ENCODE results near the gene NUAK1. TPM values are rescaled to one million over a fixed set of nuclear protein-coding genes. Genes with fewer than 3 reads are reported as not detected.

Gene NUAK1
- total RNA-seq, 4 donors from 2014 or later, result 7.1 to 19.8 (median 10.7) TPM

GRCh38 chr12:106130474-106131113 lies 8.2 kb downstream of the NUAK1 start:
- intact Hi-C loops (cut with DNase I), result no loop called here
- Histone ChIP-seq H3K4me3 (no peak overlapping the region), H3K27me3 (no peaks in the 10 kb centered on the region), H3K27ac (replicated peaks in 1 of 4) (no peak overlapping the region), H3K9me3 (no peaks in the 10 kb centered on the region), H3K4me1 (peaks cover 56 to 91% (median 68%) of the 10 kb centered on the region in 4 donors), H3K36me3 (no peaks in the 10 kb centered on the region)
- TF ChIP-seq POLR2A (IDR thresholded peaks at IDR 0.05; ENCODE audit: low read depth), result no peak
- TF ChIP-seq CTCF (IDR thresholded peaks at IDR 0.05), result no peak
- TF ChIP-seq POLR2AphosphoS5 (IDR thresholded peaks at IDR 0.05), result no peak
- no peak for TF ChIP-seq EP300 (IDR thresholded peaks at IDR 0.05)
- DNase-seq (ENCODE audit: extremely low spot score), result no peak
- 100% methylated on average over 8 of the region's 8 CpGs for WGBS

- Histone ChIP-seq H3K27me3 (no peaks in the 10 kb centered on the region), H3K9me3 (no peaks in the 10 kb centered on the region), H3K4me3 (no peak overlapping the region), H3K36me3 (no peaks in the 10 kb centered on the region), H3K4me1 (peaks cover 38 to 91% (median 64%) of the 10 kb centered on the region in 4 donors), H3K27ac (replicated peaks in 1 of 4) (peak overlapping the region in 1 of 4 donors; percentile 9)
- DNase-seq (ENCODE audit: extremely low spot score), result no peak
- TF ChIP-seq CTCF (IDR thresholded peaks at IDR 0.05) (no peak), EP300 (IDR thresholded peaks at IDR 0.05) (no peak), POLR2A (IDR thresholded peaks at IDR 0.05; ENCODE audit: low read depth) (no peak), POLR2AphosphoS5 (IDR thresholded peaks at IDR 0.05) (no peak)
- 83% methylated on average over 11 of the region's 11 CpGs for WGBS
- intact Hi-C loops (cut with DNase I), result no loop called here
Observed at GRCh38 chr12:106128585-106129328, 10.0 kb downstream of the NUAK1 start.

- Histone ChIP-seq H3K36me3 (no peaks in the 10 kb centered on the region), H3K4me3 (no peak overlapping the region), H3K27me3 (no peaks in the 10 kb centered on the region), H3K4me1 (peaks cover 29 to 87% (median 59%) of the 10 kb centered on the region in 4 donors), H3K27ac (replicated peaks in 1 of 4) (peak overlapping the region; percentile 17 to 52 (median 26)), H3K9me3 (no peaks in the 10 kb centered on the region)
- intact Hi-C loops (cut with DNase I), result no loop called here
- TF ChIP-seq POLR2A (IDR thresholded peaks at IDR 0.05; ENCODE audit: low read depth), result no peak
- TF ChIP-seq CTCF (IDR thresholded peaks at IDR 0.05), result no peak
- no peak for TF ChIP-seq EP300 (IDR thresholded peaks at IDR 0.05)
- no peak for TF ChIP-seq POLR2AphosphoS5 (IDR thresholded peaks at IDR 0.05)
- 72% methylated on average over 9 of the region's 10 CpGs for WGBS
- DNase-seq (ENCODE audit: extremely low spot score), result no peak
Observed at GRCh38 chr12:106127338-106128126, 11.2 kb downstream of the NUAK1 start.

- WGBS, result 97% methylated on average over 2 of the region's 2 CpGs
- H3K4me1 ChIP-seq, result peaks cover 21 to 87% (median 56%) of the 10 kb centered on the region in 4 donors
- H3K9me3 ChIP-seq, result no peaks in the 10 kb centered on the region
- intact Hi-C loops (cut with DNase I), result no loop called here
- no peaks in the 10 kb centered on the region for H3K27me3 ChIP-seq
- no peak overlapping the region for H3K4me3 ChIP-seq
- no peaks in the 10 kb centered on the region for H3K36me3 ChIP-seq
- peak overlapping the region; percentile 17 to 52 (median 30) for H3K27ac ChIP-seq (replicated peaks in 1 of 4)
- no peak for TF ChIP-seq EP300 (IDR thresholded peaks at IDR 0.05)
- no peak for TF ChIP-seq POLR2AphosphoS5 (IDR thresholded peaks at IDR 0.05)
- TF ChIP-seq POLR2A (IDR thresholded peaks at IDR 0.05; ENCODE audit: low read depth), result no peak
- no peak for TF ChIP-seq CTCF (IDR thresholded peaks at IDR 0.05)
- no peak for DNase-seq (ENCODE audit: extremely low spot score)
Observed at GRCh38 chr12:106126441-106127337, 12.1 kb downstream of the NUAK1 start.
